H1 (cell line): ENCODE measurements around the gene SLC48A1. TPM values are rescaled to one million over a fixed set of nuclear protein-coding genes. Genes with fewer than 3 reads are reported as not detected.

ENCODE experiments used
- CTCF ChIA-PET: fragments of 300-600 bp; sonication (Branson Sonifier 250); formaldehyde crosslinking; loops from one replicate; lab custom pipeline; 2021; ENCODE audit not compliant: partially characterized antibody; lab: Charles Lee
- POLR2A ChIA-PET: fragments of 300-600 bp; sonication (Branson Sonifier 250); formaldehyde crosslinking; loops from one replicate; lab custom pipeline; 2021; ENCODE audit warnings: inconsistent platforms; ENCODE audit not compliant: partially characterized antibody; lab: Charles Lee
- DNase-seq, 2 experiments: peaks; one replicate each; pipeline versions ENCODE4 v3.0.0 to v3.0.0-alpha.2; 2010 to 2022; ENCODE audit warnings: low spot score in 2 of 2, low read depth in 1 of 2, mixed read lengths in 1 of 2
- FAIRE-seq: peaks from 2 replicates; lab custom pipeline; 2011; peaks lifted over from hg19 to GRCh38; lab: Jason Lieb, UNC
- H2AFZ ChIP-seq: 2 replicates; pipeline ENCODE4 v1.8.1; 2012; ENCODE audit warnings: low read length, inconsistent platforms
- H2AK5ac ChIP-seq: 2 replicates; pipeline ENCODE4 v1.6.1; 2013; ENCODE audit warnings: low read depth, low read length
- H2BK120ac ChIP-seq: replicated peaks from 2 replicates; pipeline ENCODE3; 2013; ENCODE audit warnings: low read depth, low read length, inconsistent platforms
- H2BK12ac ChIP-seq: 2 replicates; pipeline ENCODE4 v1.6.1; 2013; ENCODE audit warnings: low read depth, low read length
- H2BK15ac ChIP-seq: 2 replicates; pipeline ENCODE4 v1.6.1; 2013; ENCODE audit warnings: low read length
- H2BK20ac ChIP-seq: 2 replicates; pipeline ENCODE4 v1.6.1; 2013; ENCODE audit warnings: low read length
- H2BK5ac ChIP-seq: 2 replicates; pipeline ENCODE4 v1.6.1; 2013; ENCODE audit warnings: low read depth, low read length
- H3K14ac ChIP-seq: 2 replicates; pipeline ENCODE4 v1.6.1; 2013; ENCODE audit warnings: inconsistent platforms; ENCODE audit not compliant: insufficient read length
- H3K18ac ChIP-seq: 2 replicates; pipeline ENCODE4 v1.6.1; 2013; ENCODE audit warnings: low read length; ENCODE audit errors: extremely low read depth
- H3K23ac ChIP-seq: 2 replicates; pipeline ENCODE4 v1.6.1; 2013; ENCODE audit warnings: inconsistent platforms; ENCODE audit not compliant: insufficient read length
- H3K23me2 ChIP-seq: 2 replicates; pipeline ENCODE4 v1.6.1; 2013; ENCODE audit warnings: low read depth, low read length
- H3K27ac ChIP-seq: 2 replicates; pipeline ENCODE4 v1.6.1; 2011; ENCODE audit warnings: low read depth, low read length, inconsistent platforms
- H3K27me3 ChIP-seq, 4 experiments: replicated peaks in 1 of 4; 1 replicate in 1 of 4; 2 replicates in 3 of 4; pipeline versions ENCODE4 v1.6.1 to v1.8.1; 2011 to 2013; ENCODE audit warnings: low read length in 3 of 4, mild to moderate bottlenecking in 3 of 4, inconsistent platforms in 2 of 4, mixed read lengths in 2 of 4, moderate library complexity in 1 of 4; ENCODE audit not compliant: control insufficient read depth in 3 of 4, insufficient read depth in 3 of 4; ENCODE audit errors: extremely low read depth in 1 of 4
- H3K36me3 ChIP-seq, 4 experiments: 2 replicates each; pipeline versions ENCODE4 v1.6.1 to v1.8.1; 2011 to 2013; ENCODE audit warnings: mild to moderate bottlenecking in 4 of 4, low read length in 3 of 4, moderate library complexity in 2 of 4, control low read depth in 1 of 4, inconsistent platforms in 1 of 4; ENCODE audit not compliant: insufficient read depth in 4 of 4, control insufficient read depth in 2 of 4
- H3K4ac ChIP-seq: replicated peaks from 2 replicates; pipeline ENCODE3; 2013; ENCODE audit warnings: low read length, low read depth, mixed read lengths, inconsistent platforms; ENCODE audit not compliant: insufficient read length
- H3K4me1 ChIP-seq, 4 experiments: replicated peaks in 1 of 4; 1 replicate in 1 of 4; 2 replicates in 3 of 4; pipeline versions ENCODE4 v1.6.1 to v1.8.1; 2011 to 2013; ENCODE audit warnings: low read length in 3 of 4, inconsistent platforms in 2 of 4, mixed read lengths in 1 of 4; ENCODE audit not compliant: insufficient read depth in 4 of 4, control insufficient read depth in 3 of 4
- H3K4me2 ChIP-seq, 2 experiments: 2 replicates each; pipeline versions ENCODE4 v1.6.1 to v1.8.1; 2011 to 2013; ENCODE audit warnings: low read depth in 2 of 2, low read length in 2 of 2, control low read depth in 1 of 2, inconsistent platforms in 1 of 2, mild to moderate bottlenecking in 1 of 2; ENCODE audit not compliant: insufficient read depth in 1 of 2
- H3K4me3 ChIP-seq, 4 experiments: fragments of 200-600, 300-600 bp in 1 of 4; sonication (generic), shearing (Covaris generic), sonication (Bioruptor Twin) in 1 of 4; 2 replicates each; pipeline versions ENCODE4 v1.5.1 to v1.8.1; 2011 to 2016; ENCODE audit warnings: low read length in 4 of 4, low read depth in 3 of 4, control low read depth in 2 of 4, inconsistent platforms in 2 of 4, mild to moderate bottlenecking in 2 of 4, mixed read lengths in 1 of 4, moderate library complexity in 1 of 4; ENCODE audit not compliant: insufficient read depth in 2 of 4; ENCODE audit errors: extremely low read depth in 1 of 4
- H3K56ac ChIP-seq: replicated peaks from 2 replicates; pipeline ENCODE3; 2013; ENCODE audit warnings: low read depth, mild to moderate bottlenecking, mixed read lengths, low read length, inconsistent platforms; ENCODE audit not compliant: insufficient read length
- H3K79me1 ChIP-seq: 2 replicates; pipeline ENCODE4 v1.6.1; 2013; ENCODE audit warnings: low read depth, low read length, control low read depth
- H3K79me2 ChIP-seq, 2 experiments: 2 replicates each; pipeline versions ENCODE4 v1.6.1 to v1.8.1; 2012 to 2013; ENCODE audit warnings: low read length in 2 of 2, mild to moderate bottlenecking in 2 of 2, inconsistent platforms in 1 of 2; ENCODE audit not compliant: insufficient read depth in 2 of 2, control insufficient read depth in 1 of 2
- H3K9ac ChIP-seq, 4 experiments: replicated peaks in 1 of 4; 1 replicate in 1 of 4; 2 replicates in 3 of 4; pipeline versions ENCODE4 v1.6.1 to v1.8.1; 2011 to 2013; ENCODE audit warnings: low read depth in 3 of 4, low read length in 3 of 4, control low read depth in 2 of 4, mild to moderate bottlenecking in 2 of 4, moderate library complexity in 2 of 4, inconsistent platforms in 1 of 4; ENCODE audit errors: extremely low read depth in 1 of 4
- H3K9me3 ChIP-seq, 2 experiments: 2 replicates each; pipeline versions ENCODE4 v1.6.1 to v1.8.1; 2012 to 2013; ENCODE audit warnings: mild to moderate bottlenecking in 2 of 2, moderate library complexity in 2 of 2, control low read depth in 1 of 2, inconsistent platforms in 1 of 2, low read depth in 1 of 2, low read length in 1 of 2, mixed read lengths in 1 of 2; ENCODE audit not compliant: insufficient read depth in 2 of 2
- H4K20me1 ChIP-seq, 2 experiments: replicated peaks in 1 of 2; 2 replicates each; pipeline versions ENCODE3 to v1.8.1; 2011 to 2013; ENCODE audit warnings: inconsistent platforms in 2 of 2, low read length in 2 of 2, mild to moderate bottlenecking in 1 of 2; ENCODE audit not compliant: insufficient read depth in 2 of 2, control insufficient read depth in 1 of 2
- H4K5ac ChIP-seq: 2 replicates; pipeline ENCODE4 v1.6.1; 2013; ENCODE audit warnings: low read length, low read depth, mixed read lengths, inconsistent platforms; ENCODE audit not compliant: insufficient read length
- H4K8ac ChIP-seq: 2 replicates; pipeline ENCODE4 v1.8.0; 2013; ENCODE audit warnings: mild to moderate bottlenecking, moderate library complexity, low read length, inconsistent platforms; ENCODE audit not compliant: insufficient read depth; ENCODE audit errors: extremely low read depth
- H4K91ac ChIP-seq: replicated peaks from 2 replicates; pipeline ENCODE3; 2013; ENCODE audit warnings: low read length, mixed read lengths, inconsistent platforms; ENCODE audit not compliant: insufficient read length
- MAFK ChIP-seq: IDR thresholded peaks from 2 replicates; pipeline ENCODE4 v1.6.1; 2012; ENCODE audit warnings: low read depth, mild to moderate bottlenecking, improper control_type of control experiment, low read length
- TAF1 ChIP-seq: IDR thresholded peaks from 2 replicates; pipeline ENCODE4 v1.6.1; 2011; ENCODE audit warnings: mild to moderate bottlenecking, low read depth, low read length
- TCF12 ChIP-seq: IDR thresholded peaks from 2 replicates; pipeline ENCODE4 v1.6.1; 2011; ENCODE audit warnings: low read depth, mild to moderate bottlenecking, low read length
- WGBS, 2 experiments: shearing (Covaris generic) in 1 of 2; methylation state at CpG; one replicate each; pipeline versions ENCODE4 v1.1.6 to v1.1.7; 2013 to 2015; ENCODE audit warnings: low lambda C conversion rate in 2 of 2, mixed read lengths in 2 of 2, inconsistent platforms in 1 of 2, low coverage in 1 of 2, missing lambda C conversion rate in 1 of 2; ENCODE audit not compliant: insufficient replicate concordance in 2 of 2, insufficient coverage in 1 of 2, insufficient read length in 1 of 2; ENCODE audit errors: extremely low coverage in 1 of 2, missing lambda C conversion rate in 1 of 2; 5-methylcytosine and 5-hydroxymethylcytosine counted together
- polyA plus RNA-seq, 7 experiments: library from polyadenylated mRNA; depleted of rRNA in 3 of 7; stranded (reverse) in 5 of 7; unstranded in 2 of 7; fragments of >200 nt in 5 of 7; fragments of 200-250 nt in 2 of 7; gene quantifications; 1 replicate in 5 of 7; 2 replicates in 1 of 7; 4 replicates in 1 of 7; pipeline versions ENCODE4 v1.2.1 to v1.2.3, GENCODE V29; 2011 to 2013; ENCODE audit warnings: missing spikeins in 2 of 7, mixed read lengths in 2 of 7
- total RNA-seq: library from RNA; stranded (reverse); fragmentation: NEBNext Ultra II Directional; extraction: Animal tissue kit (Norgen Biotek cat#: 25700); gene quantifications from 2 replicates; pipeline ENCODE4 v1.2.1, GENCODE V29; 2021
- TF ChIP-seq, protein P1 (sequence below): IDR thresholded peaks from 2 replicates; pipeline ENCODE4 v1.6.1; 2012; ENCODE audit warnings: inconsistent platforms

Gene SLC48A1
- total and polyA plus RNA-seq, 2 of the 8 experiments (the other 6 are each of a cell fraction or from before 2014, with no cell fraction given), result 9.5 to 14.1 TPM

GRCh38 chr12:47823422-47824086, 50.5 kb downstream of the SLC48A1 start:
- Histone ChIP-seq H3K79me2 (peaks cover 0 to 9% of the 10 kb centered on the region in 2 experiments; a peak in 2 of 4 replicates), H3K23ac (no peak overlapping the region), H2AFZ (no peak overlapping the region), H2BK5ac (no peak overlapping the region), H3K9me3 (no peaks in the 10 kb centered on the region), H3K4me2 (no peak overlapping the region), H2BK20ac (no peak overlapping the region), H4K8ac (no peak overlapping the region), H3K23me2 (peaks cover 7% of the 10 kb centered on the region), H4K5ac (no peak overlapping the region), H3K4ac (no peak overlapping the region), H3K79me1 (peaks cover 2% of the 10 kb centered on the region), H3K27me3 (no peaks in the 10 kb centered on the region; a peak in 2 of 7 replicates), H3K14ac (no peak overlapping the region), H3K27ac (no peak overlapping the region), H2BK15ac (no peak overlapping the region), H2BK120ac (no peak overlapping the region), H4K20me1 (no peaks in the 10 kb centered on the region), H4K91ac (no peak overlapping the region), H3K18ac (no peak overlapping the region), H2BK12ac (0 out of 2 replicates have a peak overlapping the region, but pooled peaks have one; percentile 93), H2AK5ac (no peak overlapping the region), H3K4me3 (no peak overlapping the region), H3K9ac (no peak overlapping the region), H3K4me1 (peaks cover 4 to 25% (median 17%) of the 10 kb centered on the region in 4 experiments), H3K56ac (no peak overlapping the region), H3K36me3 (no peaks in the 10 kb centered on the region)
- ChIA-PET POLR2A (interaction anchor here (1.5 to 28.4 kb wide), 3 partner anchors 12 to 15 kb away, joined by 4 to 480 read pairs (median 22); partner anchors contain the start of gene HDAC7), CTCF (interaction anchor here (1.4 to 30.5 kb wide), 4 partner anchors 10 to 81 kb away, joined by 6 to 2001 read pairs (median 86); partner anchors contain the start of genes HDAC7 and SLC48A1)
- DNase-seq, result no peak
- WGBS, 2 experiments, result 86% methylated on average over 5 of the region's 5 CpGs; no CpG with 5 or more reads in 1 of the 2 experiments
- no peak for FAIRE-seq
- TF ChIP-seq, protein P1, sequence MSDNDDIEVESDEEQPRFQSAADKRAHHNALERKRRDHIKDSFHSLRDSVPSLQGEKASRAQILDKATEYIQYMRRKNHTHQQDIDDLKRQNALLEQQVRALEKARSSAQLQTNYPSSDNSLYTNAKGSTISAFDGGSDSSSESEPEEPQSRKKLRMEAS, result no peak
- TF ChIP-seq TAF1 (no peak), MAFK (no peak), TCF12 (no peak)
